Renal cortical epithelial cell (primary cell): ENCODE measurements around the gene AGBL3. TPM values are rescaled to one million over a fixed set of nuclear protein-coding genes. Genes with fewer than 3 reads are reported as not detected.
"Not testable (repeated sequence)": the region's sequence is repeated elsewhere in the genome, so short reads cannot be mapped to it uniquely, and the experiment has no call there.

Experiments used
- DNase-seq: peaks from one replicate; pipeline ENCODE4 v3.0.0-alpha.2; 2011; ENCODE audit warnings: low read depth
- total RNA-seq: library from RNA; depleted of rRNA; stranded (reverse); fragments of >200 nt; gene quantifications from 2 replicates; pipeline ENCODE4 v1.2.3, GENCODE V29; 2014

AGBL3 gene
- total RNA-seq, 1 donor from 2014 or later = 3.6 TPM

DNA sequence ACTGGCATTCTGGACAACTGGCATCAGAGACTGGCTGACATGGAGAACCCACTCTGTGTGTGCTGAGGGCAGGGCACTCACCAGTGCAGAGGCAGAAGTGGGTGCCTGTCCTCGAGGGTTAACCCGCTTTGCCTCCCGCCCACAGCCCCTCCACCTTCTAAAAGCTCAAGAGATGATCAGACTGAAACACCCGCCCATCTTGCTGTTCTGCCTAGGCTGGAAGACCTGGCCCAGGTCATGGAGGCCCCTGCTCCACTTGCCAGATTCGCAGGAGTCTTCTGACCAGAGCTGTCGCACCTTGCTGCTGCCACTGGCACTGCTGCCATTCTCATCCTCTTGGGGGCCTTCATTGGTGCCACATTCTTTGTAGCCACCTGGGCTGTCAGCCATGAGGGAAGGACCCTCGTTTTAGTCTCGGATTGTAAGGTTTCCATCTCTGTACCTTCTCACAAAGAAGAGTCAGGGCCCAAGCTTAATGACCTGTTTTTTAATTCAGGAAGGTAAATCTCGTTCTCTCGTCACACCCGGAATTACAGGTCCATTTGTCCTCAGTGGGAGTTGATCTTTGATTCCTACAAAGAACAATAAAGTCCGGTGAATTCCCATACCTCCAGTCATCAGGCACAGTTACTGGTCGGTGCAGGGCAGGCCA lies 182.3 kb downstream of the AGBL3 start:
- no peak for DNase-seq

DNA sequence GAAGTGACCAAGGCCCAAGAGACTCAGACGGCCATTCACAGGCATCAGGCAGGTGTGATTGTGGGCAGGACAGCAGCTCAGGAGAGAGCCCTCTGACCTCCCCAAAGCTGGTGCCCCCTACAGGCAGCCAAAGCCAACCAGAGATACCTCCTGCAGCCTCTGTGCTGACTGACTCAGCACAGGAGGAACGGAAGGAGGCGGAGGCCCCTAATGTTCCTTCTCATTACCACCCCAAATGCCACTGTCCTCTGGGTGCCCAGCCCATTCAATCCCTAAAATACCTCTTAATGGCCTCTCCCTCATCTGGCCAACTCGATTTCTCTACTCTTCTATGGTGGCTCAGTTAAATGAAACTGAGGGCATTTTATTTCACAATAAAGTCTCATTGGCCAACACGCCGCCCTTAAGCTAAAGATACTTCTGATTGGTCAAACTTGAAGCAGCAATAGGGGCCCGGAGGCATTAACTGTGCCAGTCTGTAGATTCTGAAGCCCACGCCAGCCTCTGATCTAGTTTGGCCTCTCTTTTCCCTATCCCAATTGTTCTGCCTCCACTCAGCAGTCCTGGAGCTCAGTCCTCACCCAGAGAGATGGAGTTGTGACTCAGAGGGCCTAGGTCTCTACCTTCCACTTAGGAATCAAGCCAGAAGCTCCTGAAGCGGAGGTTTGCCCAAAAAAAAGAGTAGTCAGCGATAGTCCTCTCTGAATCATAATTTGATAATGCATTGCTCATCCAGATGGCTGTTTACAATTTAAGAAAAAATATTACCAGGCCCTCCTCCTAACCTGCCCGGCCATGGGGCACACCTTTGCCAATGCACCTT lies 183.0 kb downstream of the AGBL3 start:
- peak; percentile 65 for DNase-seq

DNA sequence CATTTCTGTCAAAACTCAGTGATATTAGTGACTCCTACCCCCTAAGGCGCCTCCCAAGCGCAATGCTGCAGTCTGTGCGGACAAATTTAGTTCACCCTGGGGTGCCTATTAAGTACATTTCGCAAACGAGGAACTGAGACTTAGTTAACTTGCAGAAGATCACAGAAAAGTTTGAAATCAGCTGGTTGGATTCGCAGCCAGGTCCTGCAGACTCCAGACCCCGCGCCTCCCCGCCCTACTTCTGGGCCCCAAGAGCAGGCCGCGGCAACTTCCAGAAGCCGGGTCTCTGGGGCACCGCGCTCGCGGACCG lies 183.6 kb downstream of the AGBL3 start:
- no peak for DNase-seq

DNA sequence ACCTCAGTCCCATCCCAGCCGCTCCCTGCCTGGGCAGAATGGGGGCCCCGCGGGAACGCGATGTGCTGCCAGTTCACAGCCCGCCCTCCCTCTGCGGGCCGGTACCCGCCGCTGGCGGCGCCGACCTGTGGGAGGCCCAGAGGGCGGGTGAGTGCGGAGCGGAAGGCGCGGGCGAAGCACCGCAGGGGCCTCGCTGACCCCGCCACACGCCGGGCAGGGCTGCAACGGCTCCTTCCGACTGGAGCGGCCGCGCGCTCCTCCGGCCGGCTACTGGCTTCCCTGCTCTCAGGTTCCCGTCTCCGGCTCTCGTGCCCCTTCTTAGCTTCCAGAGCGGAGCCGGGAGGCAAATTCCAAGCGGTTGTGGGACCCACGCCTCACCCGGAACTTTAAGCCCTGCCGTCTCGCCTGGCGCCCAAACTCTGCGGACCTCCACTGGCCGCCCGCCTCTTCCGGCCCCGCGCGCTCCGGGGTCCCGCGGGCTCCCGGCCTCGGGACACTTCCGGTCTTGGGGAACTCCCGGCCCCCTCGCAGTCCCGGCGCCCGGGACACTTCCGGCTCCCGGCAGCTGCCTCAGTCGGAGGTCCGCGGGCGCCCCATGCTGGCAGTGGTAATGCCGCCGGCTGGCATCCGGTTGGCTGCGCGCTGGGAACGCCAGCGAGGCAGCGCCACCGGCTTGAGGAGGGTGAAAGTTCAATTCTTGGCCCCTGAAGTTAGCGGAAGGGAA lies 184.1 kb downstream of the AGBL3 start, which contains the start of gene CYREN:
TSS of gene CYREN (minus strand) at position 434 of the 724 bp plus-strand sequence. CDS start 1,785 bp downstream, outside the sequence.
- DNase-seq = peak; percentile 85

DNA sequence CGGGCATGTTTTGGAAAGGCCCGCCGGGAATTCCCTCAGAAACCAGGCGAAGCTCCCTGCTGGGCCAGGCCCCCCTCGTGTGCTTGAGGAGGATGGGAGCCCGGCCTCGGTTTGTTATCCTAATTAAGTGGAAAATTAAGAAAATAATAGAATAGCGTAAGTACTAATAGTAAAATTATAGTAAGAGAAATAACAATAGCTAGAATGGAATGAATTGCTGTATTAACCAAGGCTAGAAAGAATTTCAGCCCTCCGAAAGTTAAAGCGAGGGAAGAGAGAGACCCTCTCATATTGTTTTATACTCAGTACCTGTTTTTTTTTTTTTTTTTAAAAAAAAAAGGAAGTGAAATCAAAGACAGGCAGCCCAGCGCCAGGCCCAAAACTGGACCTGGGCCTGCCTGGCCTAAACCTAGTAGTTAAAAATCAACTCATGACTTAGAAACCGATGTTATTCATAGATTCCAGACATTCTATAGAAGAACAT lies 184.7 kb downstream of the AGBL3 start:
- not testable (repeated sequence) for DNase-seq

DNA sequence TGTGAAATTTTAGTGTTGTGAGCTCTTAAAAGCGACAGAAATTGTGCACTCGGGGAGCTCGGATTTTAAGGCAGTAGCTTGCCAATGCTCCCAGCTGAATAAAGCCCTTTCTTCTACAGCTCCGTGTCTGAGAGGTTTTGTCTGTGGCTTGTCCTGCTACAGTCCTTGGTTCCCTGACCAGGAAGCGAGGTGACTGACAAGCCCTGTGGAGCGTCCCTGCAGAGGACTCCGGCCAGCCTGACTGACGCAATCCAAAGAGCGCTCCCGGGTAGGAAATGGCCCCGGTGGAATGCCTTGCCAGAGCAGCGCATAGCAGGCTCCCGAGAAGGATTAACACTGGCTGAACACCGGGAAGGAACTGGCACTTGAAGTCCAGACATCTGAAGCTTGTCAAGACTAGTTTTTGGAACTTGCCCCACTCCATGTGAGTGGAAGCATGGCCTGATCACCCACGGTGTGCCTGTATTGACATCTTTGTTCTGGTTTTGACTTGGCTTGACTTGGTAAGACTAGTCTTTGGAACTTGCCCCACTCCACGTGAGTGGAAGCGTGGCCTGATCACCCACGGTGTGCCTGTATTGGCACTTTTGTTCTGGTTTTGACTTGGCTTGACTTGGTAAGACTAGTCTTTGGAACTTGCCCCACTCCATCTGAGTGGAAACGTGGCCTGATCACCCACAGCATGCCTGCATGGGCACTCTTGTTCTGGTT lies 185.4 kb downstream of the AGBL3 start:
- DNase-seq = peak; percentile 82

DNA sequence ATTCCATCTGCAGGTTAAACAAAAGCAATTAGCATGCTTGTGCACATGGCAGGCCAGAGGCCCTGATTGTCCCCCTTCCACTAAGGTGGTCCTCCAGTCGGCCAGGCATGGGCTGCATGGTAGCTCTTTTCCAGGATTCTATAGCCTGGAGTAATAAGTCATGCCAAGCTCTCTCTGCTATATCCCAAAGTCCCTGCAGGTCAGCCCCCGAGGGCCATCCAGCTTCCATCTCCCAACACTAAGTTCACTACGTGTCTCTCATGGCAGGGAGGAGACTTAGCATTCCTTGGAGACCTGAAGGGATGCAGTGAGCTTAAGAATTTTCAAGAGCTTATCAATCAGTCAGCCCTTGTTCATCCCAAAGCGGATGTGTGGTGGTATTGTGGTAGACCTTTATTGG lies 187.6 kb downstream of the AGBL3 start:
- DNase-seq = not testable (repeated sequence)

DNA sequence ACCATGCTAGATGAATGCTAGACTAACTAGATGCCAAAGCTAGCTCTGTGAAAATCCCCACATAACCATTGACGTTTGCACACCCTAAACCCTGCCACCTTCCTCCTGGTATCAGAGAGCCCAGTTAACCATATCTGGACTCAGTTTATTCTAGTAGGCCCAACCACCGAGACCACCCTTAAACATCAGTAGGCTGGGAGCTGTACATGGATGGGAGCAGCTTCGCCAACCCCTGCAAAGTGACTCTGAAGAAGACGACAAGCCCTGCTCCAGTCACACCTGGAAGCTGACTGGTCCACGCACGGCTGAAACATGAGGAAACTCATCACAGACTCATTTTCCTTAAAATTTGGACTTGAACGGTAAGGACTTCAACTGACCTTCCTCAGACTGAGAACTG lies 188.6 kb downstream of the AGBL3 start:
- DNase-seq = no peak

DNA sequence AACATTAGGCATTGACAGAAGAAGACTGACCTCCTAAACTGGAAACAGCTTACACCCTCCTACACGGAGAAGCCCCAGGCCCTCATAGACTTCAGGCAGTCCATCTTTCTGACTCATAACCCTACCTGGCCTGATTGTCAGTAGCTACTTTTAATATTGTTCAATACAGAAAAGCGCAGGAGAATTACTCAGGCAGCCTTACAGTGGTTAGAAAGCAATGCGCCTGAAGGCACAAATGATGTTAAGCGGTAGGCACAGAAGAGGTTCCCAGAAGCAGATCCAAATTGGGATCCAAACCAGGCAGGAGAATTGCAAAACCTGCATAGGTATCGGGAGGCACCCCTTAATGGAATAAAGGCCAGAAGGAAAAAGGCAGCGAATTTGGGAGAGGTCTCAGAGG lies 189.6 kb downstream of the AGBL3 start:
- DNase-seq = no peak

DNA sequence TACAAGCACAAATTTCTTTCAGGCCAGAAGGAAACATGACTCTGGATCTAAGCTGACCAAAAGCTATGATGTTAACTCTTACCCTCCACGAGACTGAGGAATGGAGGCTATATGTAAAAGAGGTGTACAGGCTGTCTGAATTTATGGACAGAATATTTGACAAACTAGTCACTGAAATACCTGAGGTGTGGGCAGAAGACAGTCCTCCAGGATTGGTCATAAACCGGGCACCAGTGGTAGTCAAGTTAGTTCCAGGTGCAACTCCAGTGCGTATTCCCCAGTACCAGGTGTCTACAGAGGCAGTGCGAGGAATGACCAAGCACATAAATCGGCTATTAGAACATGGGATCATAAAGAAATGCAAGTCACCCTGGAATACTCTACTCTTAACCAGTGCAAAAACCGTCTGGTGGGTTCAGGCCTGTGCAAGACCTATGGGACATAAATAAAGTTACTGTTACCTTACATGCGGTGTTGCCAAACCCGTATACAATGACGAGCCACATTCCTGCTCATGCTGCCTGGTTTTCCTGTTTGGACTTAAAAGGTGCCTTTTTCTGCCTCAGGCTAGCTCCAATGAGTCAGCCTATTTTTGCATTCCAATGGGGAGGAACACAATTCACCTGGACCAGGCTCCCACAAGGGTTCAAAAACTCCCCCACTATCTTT lies 190.9 kb downstream of the AGBL3 start:
- DNase-seq = peak; percentile 87

DNA sequence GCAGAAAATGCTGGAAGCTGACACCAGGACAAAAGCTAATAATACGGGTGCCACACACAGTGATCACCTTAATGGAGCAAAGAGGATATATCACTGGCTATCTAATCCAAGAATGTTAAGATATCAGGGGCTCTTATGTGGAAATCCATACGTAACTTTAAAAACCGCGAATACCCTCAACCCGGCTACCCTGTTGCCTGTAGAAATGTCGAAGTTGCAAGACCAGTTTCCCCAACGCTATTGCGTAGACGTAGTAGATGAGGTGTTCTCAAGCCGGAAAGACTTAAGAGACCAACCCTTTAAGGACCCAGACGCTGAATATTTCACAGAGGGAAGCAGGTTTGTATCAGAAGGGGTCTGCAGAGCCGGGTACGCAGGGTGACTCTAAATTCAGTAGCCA lies 192.1 kb downstream of the AGBL3 start:
- no peak for DNase-seq

DNA sequence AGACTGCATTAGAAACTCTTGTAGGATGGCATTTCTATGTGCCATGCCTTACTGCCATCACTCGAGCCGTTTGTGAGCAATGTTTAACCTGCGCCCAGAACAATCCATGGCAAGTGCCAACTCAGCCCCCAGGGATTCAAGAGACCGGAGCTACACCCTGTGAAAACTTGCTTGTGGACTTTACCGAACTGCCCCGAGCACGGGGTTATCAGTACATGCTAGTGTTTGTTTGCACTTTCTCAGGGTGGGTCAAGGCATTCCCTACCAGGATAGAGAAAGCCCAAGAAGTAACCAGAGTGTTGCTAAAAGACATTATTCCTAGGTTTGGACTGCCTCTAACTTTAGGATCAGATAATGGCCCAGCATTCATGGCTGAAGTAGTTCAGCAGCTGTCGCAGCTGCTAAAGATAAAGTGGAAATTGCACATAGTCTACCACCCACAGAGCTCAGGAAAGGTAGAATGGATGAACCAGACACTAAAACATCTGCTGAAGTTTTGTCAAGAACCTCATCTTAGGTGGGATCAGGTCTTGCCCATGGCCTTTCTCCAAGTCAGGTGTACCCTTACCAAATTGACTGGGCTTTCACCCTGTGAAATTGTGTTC lies 193.1 kb downstream of the AGBL3 start:
- DNase-seq = no peak

DNA sequence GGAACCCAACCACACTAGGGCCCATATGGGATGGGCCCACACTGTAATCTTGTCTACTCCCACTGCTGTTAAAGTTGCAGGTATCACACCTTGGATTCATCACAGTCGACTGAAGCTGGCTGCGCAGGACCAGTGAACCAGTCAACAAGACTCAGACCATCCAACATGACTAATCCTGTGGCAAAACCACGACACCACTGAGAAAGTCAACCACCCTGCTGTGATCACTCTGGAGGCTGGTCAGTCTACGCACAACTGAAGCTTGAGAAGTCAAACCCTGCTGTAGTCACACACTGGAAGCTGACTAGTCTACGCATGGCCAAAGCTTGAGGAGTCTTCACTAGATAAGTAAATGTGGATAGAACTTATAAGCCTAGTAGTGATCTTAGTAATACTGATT lies 193.8 kb downstream of the AGBL3 start:
- peak; percentile 76 for DNase-seq

DNA sequence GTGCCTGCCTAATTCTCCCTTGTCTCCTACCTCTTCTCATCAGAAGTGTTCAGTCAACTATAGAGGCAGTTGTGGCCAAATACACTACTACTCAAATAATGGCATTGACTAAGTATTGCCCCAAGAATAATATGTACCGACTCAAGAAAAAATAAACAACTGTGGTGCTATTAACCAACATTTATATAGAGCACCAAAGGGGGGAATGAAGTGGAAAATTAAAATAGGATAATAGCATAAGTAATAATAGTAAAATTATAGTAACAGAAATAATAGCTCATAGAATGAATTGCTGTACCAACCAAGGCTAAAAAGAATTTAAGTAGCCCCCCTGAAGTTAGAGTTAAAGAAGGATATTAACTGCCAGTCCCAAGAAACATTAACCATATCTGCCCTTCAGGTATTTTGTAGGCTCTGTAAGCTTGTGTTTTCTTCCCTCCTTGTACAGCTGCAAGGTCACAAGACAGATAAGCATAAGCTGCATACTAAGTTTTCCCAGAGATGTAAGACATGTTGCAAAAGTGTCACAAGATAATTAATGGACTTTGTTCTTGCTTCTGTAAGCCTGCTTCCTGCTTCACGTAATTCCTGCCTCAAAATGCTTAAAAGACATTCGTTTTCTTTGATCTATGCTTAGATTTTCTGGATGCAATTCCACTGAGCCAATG lies 195.1 kb downstream of the AGBL3 start:
- no peak for DNase-seq

DNA sequence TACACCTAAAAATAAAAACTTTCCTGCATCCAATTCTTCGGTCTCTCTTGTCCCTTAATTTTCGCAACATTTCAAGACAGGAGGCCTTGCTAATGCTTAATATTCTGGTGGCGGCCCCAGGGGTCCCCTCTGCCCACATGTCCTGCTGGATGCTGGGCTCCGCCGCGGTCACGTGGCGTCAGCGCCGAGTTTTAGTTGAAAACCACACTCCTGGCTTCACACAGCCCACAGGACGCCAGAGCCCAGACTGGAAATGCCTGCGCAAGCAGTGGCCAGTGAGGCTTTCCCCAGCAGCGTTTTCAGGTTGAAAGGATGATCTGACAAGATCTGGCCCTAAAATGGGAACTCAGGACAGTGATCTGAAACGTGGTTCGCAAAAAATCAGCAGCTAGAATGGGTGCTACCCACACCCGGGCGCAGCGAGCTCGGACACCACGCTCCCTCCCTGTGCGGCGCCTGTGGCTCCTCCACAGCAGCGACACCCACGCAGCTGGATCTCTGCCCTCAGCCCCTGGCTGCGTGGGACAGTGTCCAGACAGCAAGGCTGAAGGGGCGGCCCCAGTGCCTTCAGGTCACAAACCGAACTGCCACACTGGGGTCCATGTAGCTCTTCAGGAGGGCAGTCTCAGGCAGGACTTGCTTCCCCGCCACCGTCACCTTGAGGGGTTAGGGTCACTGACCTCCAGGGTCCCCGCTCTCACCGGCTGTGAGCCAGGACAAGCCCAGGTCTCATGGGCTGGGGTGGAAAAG lies 195.8 kb downstream of the AGBL3 start:
- no peak for DNase-seq

DNA sequence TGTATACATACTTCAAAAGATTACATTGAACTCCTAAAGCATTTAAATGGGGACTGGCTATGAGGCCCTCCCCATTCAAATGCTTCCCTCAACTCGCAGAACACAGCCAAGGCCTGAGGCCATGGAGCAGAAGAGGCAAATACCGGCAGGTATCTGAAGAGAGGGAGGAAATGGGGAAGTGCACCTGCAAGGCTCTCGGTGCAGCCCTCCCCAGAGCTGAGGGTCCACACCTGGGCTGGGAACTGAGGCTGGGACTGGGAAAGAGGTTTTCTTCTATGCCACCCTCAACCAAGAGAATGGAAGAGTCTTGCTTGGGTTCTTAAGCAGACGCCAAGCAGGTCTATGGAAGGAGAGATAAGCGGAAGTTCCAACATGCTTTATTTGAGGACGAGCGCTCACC lies 197.2 kb downstream of the AGBL3 start:
- DNase-seq = no peak

DNA sequence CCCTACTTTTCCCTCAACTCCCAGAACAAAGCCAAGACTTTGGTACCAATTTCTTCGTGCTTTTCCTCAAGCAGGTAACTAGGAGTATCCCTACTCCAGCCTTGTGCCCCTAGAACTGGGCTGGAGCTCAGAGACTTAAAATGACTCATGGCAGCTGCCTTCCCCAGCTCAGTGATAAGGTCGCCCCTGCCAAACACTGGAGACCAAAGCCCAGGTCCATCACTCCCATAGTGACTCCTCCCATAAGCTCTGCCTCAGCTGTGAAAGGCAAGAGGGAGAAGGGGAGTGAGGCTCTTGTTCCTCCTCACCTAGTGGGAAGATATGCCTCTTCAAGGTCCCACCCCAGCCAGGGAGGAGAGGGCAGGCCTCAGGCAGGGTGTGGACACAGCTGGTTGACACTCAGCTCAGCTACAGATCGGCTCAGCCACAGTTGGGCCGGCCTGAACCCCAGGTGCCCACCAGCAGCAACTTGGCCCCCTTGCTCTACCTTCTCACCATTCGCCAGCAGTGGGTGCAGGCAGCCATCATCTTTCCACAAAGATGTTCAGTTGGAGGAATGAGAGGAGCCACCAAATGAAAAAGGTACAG lies 198.0 kb downstream of the AGBL3 start:
- no peak for DNase-seq
